ENCODE results near the gene ESAM.

DNA sequence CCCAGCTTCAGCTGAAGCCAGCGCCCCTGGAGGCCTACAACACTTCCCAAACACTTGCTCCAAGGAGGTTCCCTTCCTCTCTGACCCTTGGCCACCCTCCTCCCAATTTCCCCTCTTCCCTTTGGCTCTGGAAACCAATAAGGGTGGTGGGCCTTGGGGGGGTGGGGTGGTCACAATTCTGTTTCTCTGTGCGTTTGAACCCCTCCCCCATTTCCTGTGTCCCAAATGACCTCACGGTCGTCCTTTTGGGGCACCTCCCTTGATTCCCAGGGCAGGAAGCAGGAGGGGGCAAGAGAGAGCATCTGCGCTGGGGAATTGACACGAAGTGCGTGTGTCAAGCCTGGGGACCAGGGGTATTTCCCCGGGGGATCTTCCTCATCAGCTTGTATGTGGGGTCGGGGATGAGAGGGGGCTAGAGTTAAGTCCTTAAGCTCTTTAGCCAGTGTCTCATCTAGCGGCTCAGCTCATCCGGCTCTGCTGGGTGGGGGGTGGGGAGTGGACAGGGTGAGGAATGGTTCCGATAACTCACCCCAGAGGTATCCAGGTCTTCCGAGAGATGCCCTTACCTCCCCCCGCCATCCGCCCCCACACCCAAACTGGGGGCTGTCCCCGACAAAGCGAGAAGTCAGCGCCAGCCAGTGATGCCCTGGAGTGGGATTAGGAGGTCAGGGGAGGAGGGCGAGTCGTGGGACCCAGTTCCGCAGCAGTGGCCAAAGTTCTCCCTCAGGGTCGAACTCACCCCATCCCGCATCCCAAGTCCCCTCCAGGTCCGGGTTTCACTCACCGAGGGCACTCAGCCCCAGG, 587 bp downstream of the ESAM start:
- TF ChIP-seq, protein P1, sequence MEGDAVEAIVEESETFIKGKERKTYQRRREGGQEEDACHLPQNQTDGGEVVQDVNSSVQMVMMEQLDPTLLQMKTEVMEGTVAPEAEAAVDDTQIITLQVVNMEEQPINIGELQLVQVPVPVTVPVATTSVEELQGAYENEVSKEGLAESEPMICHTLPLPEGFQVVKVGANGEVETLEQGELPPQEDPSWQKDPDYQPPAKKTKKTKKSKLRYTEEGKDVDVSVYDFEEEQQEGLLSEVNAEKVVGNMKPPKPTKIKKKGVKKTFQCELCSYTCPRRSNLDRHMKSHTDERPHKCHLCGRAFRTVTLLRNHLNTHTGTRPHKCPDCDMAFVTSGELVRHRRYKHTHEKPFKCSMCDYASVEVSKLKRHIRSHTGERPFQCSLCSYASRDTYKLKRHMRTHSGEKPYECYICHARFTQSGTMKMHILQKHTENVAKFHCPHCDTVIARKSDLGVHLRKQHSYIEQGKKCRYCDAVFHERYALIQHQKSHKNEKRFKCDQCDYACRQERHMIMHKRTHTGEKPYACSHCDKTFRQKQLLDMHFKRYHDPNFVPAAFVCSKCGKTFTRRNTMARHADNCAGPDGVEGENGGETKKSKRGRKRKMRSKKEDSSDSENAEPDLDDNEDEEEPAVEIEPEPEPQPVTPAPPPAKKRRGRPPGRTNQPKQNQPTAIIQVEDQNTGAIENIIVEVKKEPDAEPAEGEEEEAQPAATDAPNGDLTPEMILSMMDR (IDR thresholded peaks at IDR 0.05; ENCODE audit: low read length) = no peak
- TF ChIP-seq EZH2phosphoT487 (IDR thresholded peaks at IDR 0.05; ENCODE audit: low read length) = no peak

All from MM.1S (cell line).